ENCODE results near the gene SIPA1L2. TPM values are rescaled to one million over a fixed set of nuclear protein-coding genes. Genes with fewer than 3 reads are reported as not detected.

The SIPA1L2 gene
- total and polyA plus RNA-seq, 2 of the 4 experiments (the other 2 are of a cell fraction) = 7.1 to 13.4 TPM

DNA sequence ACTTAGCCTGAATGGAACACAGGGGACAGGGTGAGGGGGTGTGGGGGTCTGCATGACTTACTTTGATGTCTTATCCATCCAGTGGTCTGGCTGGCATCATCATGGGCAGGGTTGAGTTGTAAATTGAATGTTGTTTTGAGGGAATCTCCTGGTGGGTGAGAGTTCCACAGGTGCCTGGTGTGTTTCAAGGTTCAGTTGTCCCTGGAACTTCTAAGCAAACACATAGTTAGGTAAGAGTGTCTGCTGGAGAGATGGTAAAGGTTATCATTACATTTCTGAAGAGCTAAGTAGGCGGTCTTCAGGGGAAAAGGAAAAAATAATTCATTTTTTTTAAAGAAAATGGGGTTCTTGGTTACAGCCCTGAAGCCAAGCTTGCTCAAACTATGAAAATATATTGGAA lies 46.0 kb upstream of the SIPA1L2 start:
- no peaks in the 10 kb centered on the region for H3K79me1 ChIP-seq (ENCODE audit: low read depth in 1 of 2, low read length in 2 of 2)
- H4K20me1 ChIP-seq (ENCODE audit: insufficient read depth, low read length) = no peaks in the 10 kb centered on the region
- in situ Hi-C loops (cut with MboI; ENCODE audit: low sequenced_read_pairs) (no loop called here), intact Hi-C loops (cut with micrococcal nuclease) (no loop called here), dilution Hi-C loops (cut with HindIII; ENCODE audit: low sequenced_read_pairs, unreplicated experiment) (no loop called here)
- H3K56ac ChIP-seq (ENCODE audit: extremely low read depth, insufficient read depth, low read length) = no peak overlapping the region
- no peak overlapping the region for H3K4me3 ChIP-seq (ENCODE audit: insufficient read depth, low read depth, low read length)
- peaks cover 3% of the 10 kb centered on the region; the same call in 1 of the 2 replicates for H3K4me1 ChIP-seq (ENCODE audit: control insufficient read depth, insufficient read depth, low read length)
- H4K5ac ChIP-seq (ENCODE audit: low read depth, low read length) = no peak overlapping the region
- no peak overlapping the region for H3K27ac ChIP-seq (ENCODE audit: insufficient read depth, low read length)
- H3K4me2 ChIP-seq (ENCODE audit: low read depth, low read length) = no peak overlapping the region
- H3K9me1 ChIP-seq (ENCODE audit: insufficient read depth, low read length) = no peaks in the 10 kb centered on the region
- no peaks in the 10 kb centered on the region for H3K36me3 ChIP-seq (ENCODE audit: control insufficient read depth, insufficient read depth, low read length)
- H2BK20ac ChIP-seq (ENCODE audit: low read depth, low read length) = no peak overlapping the region
- no TSS peak for BruUV-seq (replicated peaks)
- no peak overlapping the region for H4K8ac ChIP-seq (ENCODE audit: low read depth in 2 of 2, low read length in 2 of 2)
- no CpG with 5 or more reads among the region's 1 CpG for WGBS, 2 experiments (ENCODE audit: extremely low coverage in 2 of 2, insufficient read length in 1 of 2)
- no peaks in the 10 kb centered on the region; the same call in 1 of the 2 replicates for H3K9me3 ChIP-seq (ENCODE audit: control insufficient read depth, insufficient read depth, low read length)
- no peak overlapping the region for H2BK5ac ChIP-seq (ENCODE audit: low read depth, low read length, poor library complexity, severe bottlenecking)
- no peak overlapping the region for H2AFZ ChIP-seq (replicated peaks; ENCODE audit: low read length, poor library complexity)
- no peak for TF ChIP-seq NFE2L2 (IDR thresholded peaks at IDR 0.05; ENCODE audit: low read depth, low read length)
- TF ChIP-seq CEBPB (IDR thresholded peaks at IDR 0.05; ENCODE audit: low read depth, low read length) = no peak
- no peak for TF ChIP-seq MXI1 (IDR thresholded peaks at IDR 0.05; ENCODE audit: borderline replicate concordance, low read depth, low read length)
- TF ChIP-seq MAZ (IDR thresholded peaks at IDR 0.05; ENCODE audit: borderline replicate concordance, low read depth, low read length) = no peak
- TF ChIP-seq SMC3 (IDR thresholded peaks at IDR 0.05; ENCODE audit: low read depth, low read length) = no peak
- TF ChIP-seq CHD1 (IDR thresholded peaks at IDR 0.05; ENCODE audit: low read depth, low read length) = no peak
- no peak for TF ChIP-seq RAD21 (IDR thresholded peaks at IDR 0.05; ENCODE audit: low read length)
- no peak for TF ChIP-seq RFX5 (IDR thresholded peaks at IDR 0.05; ENCODE audit: low read depth, low read length)
- TF ChIP-seq, protein P1, sequence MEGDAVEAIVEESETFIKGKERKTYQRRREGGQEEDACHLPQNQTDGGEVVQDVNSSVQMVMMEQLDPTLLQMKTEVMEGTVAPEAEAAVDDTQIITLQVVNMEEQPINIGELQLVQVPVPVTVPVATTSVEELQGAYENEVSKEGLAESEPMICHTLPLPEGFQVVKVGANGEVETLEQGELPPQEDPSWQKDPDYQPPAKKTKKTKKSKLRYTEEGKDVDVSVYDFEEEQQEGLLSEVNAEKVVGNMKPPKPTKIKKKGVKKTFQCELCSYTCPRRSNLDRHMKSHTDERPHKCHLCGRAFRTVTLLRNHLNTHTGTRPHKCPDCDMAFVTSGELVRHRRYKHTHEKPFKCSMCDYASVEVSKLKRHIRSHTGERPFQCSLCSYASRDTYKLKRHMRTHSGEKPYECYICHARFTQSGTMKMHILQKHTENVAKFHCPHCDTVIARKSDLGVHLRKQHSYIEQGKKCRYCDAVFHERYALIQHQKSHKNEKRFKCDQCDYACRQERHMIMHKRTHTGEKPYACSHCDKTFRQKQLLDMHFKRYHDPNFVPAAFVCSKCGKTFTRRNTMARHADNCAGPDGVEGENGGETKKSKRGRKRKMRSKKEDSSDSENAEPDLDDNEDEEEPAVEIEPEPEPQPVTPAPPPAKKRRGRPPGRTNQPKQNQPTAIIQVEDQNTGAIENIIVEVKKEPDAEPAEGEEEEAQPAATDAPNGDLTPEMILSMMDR (conservative IDR thresholded peaks at IDR 0.05; ENCODE audit: low read depth, low read length) = no peak
- no peak for TF ChIP-seq MAFK (IDR thresholded peaks at IDR 0.05; ENCODE audit: low read depth, low read length)
- no peak for TF ChIP-seq POLR2A (IDR thresholded peaks at IDR 0.05; ENCODE audit: low read depth, low read length)
- TF ChIP-seq RCOR1 (IDR thresholded peaks at IDR 0.05; ENCODE audit: insufficient replicate concordance, low read length) = no peak
- no peak for TF ChIP-seq BHLHE40 (IDR thresholded peaks at IDR 0.05; ENCODE audit: low read depth, low read length)
- TF ChIP-seq FOS (IDR thresholded peaks at IDR 0.05; ENCODE audit: low read depth, low read length) = no peak
- TF ChIP-seq USF2 (IDR thresholded peaks at IDR 0.05; ENCODE audit: low read depth, low read length) = no peak
- TF ChIP-seq, protein P2, sequence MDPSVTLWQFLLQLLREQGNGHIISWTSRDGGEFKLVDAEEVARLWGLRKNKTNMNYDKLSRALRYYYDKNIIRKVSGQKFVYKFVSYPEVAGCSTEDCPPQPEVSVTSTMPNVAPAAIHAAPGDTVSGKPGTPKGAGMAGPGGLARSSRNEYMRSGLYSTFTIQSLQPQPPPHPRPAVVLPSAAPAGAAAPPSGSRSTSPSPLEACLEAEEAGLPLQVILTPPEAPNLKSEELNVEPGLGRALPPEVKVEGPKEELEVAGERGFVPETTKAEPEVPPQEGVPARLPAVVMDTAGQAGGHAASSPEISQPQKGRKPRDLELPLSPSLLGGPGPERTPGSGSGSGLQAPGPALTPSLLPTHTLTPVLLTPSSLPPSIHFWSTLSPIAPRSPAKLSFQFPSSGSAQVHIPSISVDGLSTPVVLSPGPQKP (IDR thresholded peaks at IDR 0.05; ENCODE audit: borderline replicate concordance, low read depth, low read length) = no peak
- H2AK9ac ChIP-seq (replicated peaks; ENCODE audit: low read depth, low read length, poor library complexity) = no peak overlapping the region
- no peak overlapping the region for H3K4ac ChIP-seq (ENCODE audit: low read depth, low read length)
- POLR2A ChIA-PET (ENCODE audit: unreplicated experiment) = no interaction called here
- no peak for DNase-seq
- CTCF ChIA-PET = no interaction called here
- no peak overlapping the region for H3K18ac ChIP-seq (ENCODE audit: low read depth, low read length)
- H2AK5ac ChIP-seq (ENCODE audit: low read depth, low read length) = no peak overlapping the region
- H3K23ac ChIP-seq (ENCODE audit: low read depth, low read length) = no peak overlapping the region
- no peak overlapping the region for H3K14ac ChIP-seq (replicated peaks; ENCODE audit: low read depth, low read length)
- H3K9ac ChIP-seq (ENCODE audit: low read depth, low read length) = no peak overlapping the region
- no peak for ATAC-seq (ENCODE audit: low read depth)
- no peak overlapping the region for H4K91ac ChIP-seq (ENCODE audit: insufficient read depth, low read depth, low read length)
- no peaks in the 10 kb centered on the region; the same call in 1 of the 2 replicates for H3K27me3 ChIP-seq (ENCODE audit: control insufficient read depth, insufficient read depth, low read length)
- H2BK15ac ChIP-seq (ENCODE audit: low read depth, low read length) = no peak overlapping the region
- H2BK120ac ChIP-seq (ENCODE audit: low read depth, low read length) = no peak overlapping the region

All from IMR-90 (cell line).